SKM-1 (cell line): ENCODE data around the gene HPS1.

Source experiments
- DNase-seq: peaks from one replicate; lab custom pipeline; 2025; ENCODE audit not compliant: unreplicated experiment; lab: John Stamatoyannopoulos, UW

HPS1 gene

GRCh38 chr10:98415731-98416119, 31.0 kb downstream of the HPS1 start:
- no peak for DNase-seq

DNA sequence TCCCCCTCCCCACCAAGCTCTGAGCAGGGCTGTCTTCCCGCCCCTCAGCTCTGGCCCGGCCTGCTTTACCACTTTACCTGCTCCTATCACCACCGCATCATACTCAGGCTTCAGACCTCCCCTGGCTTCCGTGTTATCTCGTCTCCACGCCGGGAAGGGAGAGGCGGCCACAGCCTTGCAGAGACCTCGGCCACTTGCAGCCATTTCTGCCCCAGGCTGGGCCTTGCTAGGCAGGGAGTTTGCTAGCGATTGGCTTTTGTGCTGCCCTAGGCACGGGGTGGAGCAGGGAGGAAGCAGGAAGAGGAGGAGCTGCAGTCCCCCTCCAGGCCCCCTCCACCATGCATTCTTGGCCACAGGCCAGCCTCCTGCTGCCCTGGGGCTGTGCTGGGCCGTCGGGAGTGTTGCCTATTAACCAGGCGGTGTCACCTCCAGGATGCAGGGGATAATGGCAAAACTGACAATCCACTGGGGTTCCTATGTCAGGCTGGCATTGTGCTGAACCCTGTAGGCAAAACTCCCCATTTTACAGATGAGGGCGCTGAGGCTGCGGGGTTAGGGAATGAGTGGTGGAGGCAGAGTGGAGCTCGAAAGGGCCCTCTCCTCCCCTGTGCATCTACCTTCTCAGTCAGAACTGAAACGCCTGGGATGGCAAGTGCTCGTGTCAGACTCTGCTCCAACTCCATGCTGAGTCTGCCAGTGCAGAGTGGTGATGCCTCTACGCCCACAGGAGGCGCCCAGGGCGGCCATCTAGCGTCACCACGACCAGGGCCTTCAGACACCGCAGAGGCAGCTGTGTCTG, 31.6 kb downstream of the HPS1 start, which contains the start of gene PYROXD2:
Gene PYROXD2 (minus strand): TSS at position 251 of the 799 bp plus-strand sequence. CDS start 47 bp downstream, at position 204.
- DNase-seq = no peak

DNA sequence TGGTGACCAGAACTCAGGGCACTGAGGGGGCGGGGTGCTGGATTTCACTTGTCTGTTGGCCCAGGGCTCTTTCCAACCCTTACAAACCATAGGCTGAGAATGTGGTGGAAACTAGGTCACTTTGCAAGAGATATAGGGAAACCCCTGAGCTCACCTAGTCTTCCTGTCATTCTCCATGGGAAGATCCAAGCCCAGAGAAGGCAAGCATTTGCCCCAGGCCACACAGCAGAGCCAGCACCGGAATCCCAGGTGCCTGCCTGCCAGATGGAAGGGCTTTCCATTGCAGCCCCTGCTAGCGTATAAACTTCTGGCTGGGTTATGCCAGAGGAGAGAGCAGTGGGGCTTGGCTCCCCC, 32.2 kb downstream of the HPS1 start:
- no peak for DNase-seq

- DNase-seq = no peak
Observed at GRCh38 chr10:98411768-98412167, 35.0 kb downstream of the HPS1 start.

- DNase-seq = no peak
Observed at GRCh38 chr10:98411166-98411565, 35.6 kb downstream of the HPS1 start.

GRCh38 chr10:98410759-98411158, 36.0 kb downstream of the HPS1 start:
- DNase-seq = no peak

DNA sequence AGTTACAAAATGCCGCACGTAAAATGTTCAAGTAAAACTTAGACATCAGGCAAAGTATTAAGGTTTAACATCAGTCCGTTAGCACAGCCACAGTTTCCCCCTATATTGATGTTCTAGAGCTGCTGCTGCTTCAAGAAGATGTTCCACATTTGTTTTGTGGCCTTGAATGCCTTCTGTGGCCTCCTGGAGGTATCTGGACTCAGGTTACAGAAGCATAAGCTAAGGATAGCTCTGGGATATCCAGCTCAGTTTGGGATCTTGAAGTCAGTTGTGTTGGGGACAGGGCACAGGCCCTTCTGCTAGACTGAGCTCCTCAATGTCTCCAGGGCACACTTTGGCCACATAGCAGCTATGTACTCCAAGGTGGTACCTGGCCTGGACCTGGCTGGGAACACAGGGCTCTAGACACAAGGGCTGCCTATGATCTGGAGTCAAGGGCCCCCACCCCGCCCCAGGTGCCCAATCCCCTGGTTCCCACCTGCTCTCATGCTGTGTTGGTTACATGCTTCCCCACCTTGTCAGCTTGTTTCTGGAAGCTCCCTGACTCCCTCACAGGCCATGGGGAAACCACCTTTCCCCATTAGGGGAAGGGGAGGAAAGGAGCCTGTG, 36.5 kb downstream of the HPS1 start:
- no peak for DNase-seq

DNA sequence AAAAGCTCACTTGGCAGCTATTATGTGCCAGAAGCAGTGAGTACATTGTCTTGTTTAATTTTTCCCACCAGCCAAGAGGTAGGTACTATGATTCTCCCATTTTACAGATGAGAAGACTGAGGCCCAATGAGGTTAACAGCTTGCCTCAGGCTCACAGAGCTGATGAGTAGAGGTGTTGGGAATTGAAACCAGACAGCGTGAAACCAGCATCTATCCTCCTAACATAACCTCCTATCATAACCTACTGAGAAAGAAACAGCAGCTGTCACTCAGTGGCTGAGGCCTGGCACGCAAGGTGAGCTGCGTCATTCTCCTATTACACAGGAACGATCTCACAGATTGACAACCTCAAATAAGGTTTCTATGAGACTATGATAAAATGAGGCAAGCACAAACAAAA, 37.9 kb downstream of the HPS1 start:
- no peak for DNase-seq

GRCh38 chr10:98407744-98408241, 38.9 kb downstream of the HPS1 start:
- DNase-seq = no peak

DNA sequence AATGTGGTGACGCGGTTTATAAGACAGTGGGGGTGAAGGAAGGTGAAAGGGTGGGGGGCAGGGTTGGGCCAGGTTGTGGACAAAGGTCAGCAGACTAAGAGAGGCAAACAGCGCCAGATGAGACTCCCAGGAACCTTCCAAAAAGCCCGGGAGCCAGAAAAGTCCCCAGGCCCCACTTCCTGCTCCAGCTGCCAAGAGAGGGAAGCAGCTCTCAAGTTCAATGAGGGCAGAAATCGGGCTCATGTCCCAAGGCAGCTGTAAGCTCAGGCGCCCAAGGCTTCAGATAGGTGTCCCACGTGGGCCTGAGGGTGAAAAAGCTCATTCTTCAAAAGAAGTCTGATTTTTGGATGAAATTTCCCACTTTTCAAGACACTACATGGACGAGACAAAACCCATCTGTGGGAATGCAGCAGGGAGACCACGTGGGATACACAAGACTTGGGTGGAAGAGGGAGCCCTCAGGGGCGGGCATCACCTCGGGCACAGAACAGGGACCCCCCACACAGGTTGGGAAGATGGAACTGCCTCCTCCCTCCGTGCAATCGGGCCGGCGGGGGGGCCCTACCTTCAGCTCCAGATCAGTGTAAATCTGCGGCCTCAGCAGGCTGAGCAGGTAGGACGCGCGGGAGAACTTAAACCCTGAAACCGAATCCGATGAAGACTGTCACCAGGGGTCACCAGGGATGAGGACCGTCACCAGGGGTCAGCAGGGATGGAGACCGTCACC, 39.6 kb downstream of the HPS1 start:
- DNase-seq = no peak

DNA sequence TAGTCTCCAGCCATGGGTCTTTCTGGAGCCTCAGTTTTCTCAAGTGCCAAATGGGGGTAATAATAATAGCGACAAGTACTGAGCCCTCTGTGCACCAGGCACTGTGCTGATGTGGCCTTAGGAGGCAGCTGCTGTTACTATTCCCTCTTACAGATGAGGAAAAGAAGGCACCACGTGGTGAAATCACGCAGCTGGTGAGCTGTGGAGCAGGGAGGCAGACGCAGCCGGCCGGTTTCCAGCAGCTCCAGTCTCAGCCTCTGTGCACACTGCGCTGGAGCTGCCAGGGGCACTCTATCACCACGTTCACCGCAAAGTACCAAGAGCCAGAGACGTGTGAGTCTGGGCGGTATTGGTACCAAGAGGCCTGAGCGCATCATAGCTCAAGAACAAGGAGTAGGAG, 41.3 kb downstream of the HPS1 start:
- no peak for DNase-seq

GRCh38 chr10:98404571-98405359, 42.0 kb downstream of the HPS1 start:
- DNase-seq = no peak

- DNase-seq = no peak
Observed at GRCh38 chr10:98403812-98404504, 42.8 kb downstream of the HPS1 start.

- DNase-seq = no peak
Observed at GRCh38 chr10:98402931-98403718, 43.6 kb downstream of the HPS1 start.

- no peak for DNase-seq
Observed at GRCh38 chr10:98402478-98402877, 44.3 kb downstream of the HPS1 start.

- no peak for DNase-seq
Observed at GRCh38 chr10:98400482-98400881, 46.3 kb downstream of the HPS1 start.

- no peak for DNase-seq
Observed at GRCh38 chr10:98399784-98400183, 47.0 kb downstream of the HPS1 start.

GRCh38 chr10:98397089-98397600, 49.6 kb downstream of the HPS1 start:
- no peak for DNase-seq
